ENCODE results near the gene ENTPD3. TPM values are rescaled to one million over a fixed set of nuclear protein-coding genes. Genes with fewer than 3 reads are reported as not detected.

ENTPD3 gene
- 1.7 TPM for total RNA-seq

DNA sequence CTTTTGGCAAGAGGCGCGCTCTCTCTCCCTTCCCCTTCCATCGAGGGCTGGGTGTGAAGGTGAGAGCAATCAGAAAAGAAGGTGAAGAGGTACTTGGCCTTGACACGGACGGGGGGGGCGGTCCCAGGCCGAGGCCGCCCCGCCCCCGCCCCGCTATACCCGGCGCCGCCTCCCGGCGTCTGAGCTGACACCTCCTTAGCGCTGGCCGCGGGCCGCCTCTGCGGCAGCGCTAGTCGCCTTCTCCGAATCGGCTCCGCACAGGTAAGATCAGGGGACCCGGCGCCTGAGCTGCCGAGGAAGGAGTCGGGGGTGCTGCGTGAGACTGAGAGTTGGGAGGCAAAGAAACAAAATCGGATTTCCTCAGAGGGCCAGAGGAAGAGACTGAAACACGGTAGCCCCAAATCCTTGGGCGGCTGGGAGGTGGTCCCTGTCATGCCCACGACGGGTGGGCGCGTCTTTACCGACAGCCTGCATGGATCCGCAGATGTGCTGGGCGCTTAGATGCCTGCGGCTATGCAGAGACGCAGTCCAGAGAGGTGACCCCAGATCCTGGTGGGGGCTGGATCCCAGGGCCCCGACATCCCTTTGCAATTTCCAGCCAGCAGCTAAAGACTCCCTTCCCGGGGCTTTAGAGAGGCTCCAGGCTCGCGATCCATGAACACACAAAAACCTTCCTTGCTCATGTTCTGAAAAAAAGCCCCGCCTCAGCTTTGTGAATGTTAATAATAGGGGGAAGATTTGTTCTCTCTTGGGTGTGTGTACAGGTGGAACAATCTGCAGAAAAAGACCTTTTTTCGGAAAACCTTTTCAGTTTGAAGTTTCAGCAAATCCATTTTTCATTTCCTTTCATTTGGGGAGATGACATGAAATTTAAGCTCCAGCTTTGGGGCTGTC lies at the start of gene ENTPD3:
ENTPD3 (plus strand) TSS at position 184 of the 894 bp plus-strand sequence. CDS start 874 bp downstream, outside the sequence.

GRCh38 chr3:40456940-40457823 lies 70.2 kb downstream of the ENTPD3 start, which contains the start of gene RPL14:
RPL14 (plus strand) TSS chr3:40457339; CDS start chr3:40457472, 133 bp downstream.

GRCh38 chr3:40476478-40477470 lies 89.8 kb downstream of the ENTPD3 start, which contains the start of gene ZNF619:
ZNF619 (plus strand) TSS chr3:40477122; CDS start chr3:40477980, 858 bp downstream.

Other genes starting within 250 kb of the ENTPD3 start
- gene EIF1B, start 77.5 kb upstream of the ENTPD3 start, total RNA-seq = 39.6 TPM
- 294 TPM for gene RPL14, start 70.2 kb downstream of the ENTPD3 start, total RNA-seq
- 13.4 TPM for gene ZNF619, start 89.9 kb downstream of the ENTPD3 start, total RNA-seq
- 15.3 TPM for gene ZNF620, start 118.9 kb downstream of the ENTPD3 start, total RNA-seq
- gene ZNF621, start 137.8 kb downstream of the ENTPD3 start, total RNA-seq = 21.1 TPM

Data from camera-type eye (tissue), 1 donor.